Stimulated activated CD8-positive, alpha-beta memory T cell treated with anti-CD3 and anti-CD28 coated beads, Interleukin-15, amount 100 ng/mL, for 1 hour (primary cell): Measurements from ENCODE around the gene MS4A14.
"Not testable (repeated sequence)": the region's sequence is repeated elsewhere in the genome, so short reads cannot be mapped to it uniquely, and the experiment has no call there.

Source experiments
- DNase-seq: peaks from one replicate; pipeline ENCODE4 v3.0.0-alpha.2; 2020; ENCODE audit warnings: low read depth

MS4A14 gene

GRCh38 chr11:60390419-60390818 lies 5.8 kb upstream of the MS4A14 start:
- DNase-seq = no peak

DNA sequence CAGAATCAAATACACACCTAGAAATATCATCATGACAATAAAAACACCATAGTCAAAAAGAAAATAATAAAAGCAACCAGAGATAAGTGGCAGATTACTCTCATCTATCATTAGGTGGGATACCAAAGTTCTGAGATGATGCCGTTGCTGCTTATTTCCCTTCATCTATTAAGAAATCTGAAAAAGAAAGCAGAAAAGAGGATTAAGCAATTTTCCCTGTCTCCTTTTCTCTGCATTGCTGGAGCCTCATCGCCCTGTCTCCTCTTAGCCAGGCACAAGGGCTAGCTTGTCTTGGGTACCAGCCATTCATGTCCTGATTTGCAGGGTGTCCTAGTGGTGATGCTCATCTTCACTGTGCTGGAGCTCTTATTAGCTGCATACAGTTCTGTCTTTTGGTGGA lies 3.9 kb upstream of the MS4A14 start:
- no peak for DNase-seq

GRCh38 chr11:60393016-60393415 lies 3.2 kb upstream of the MS4A14 start:
- no peak for DNase-seq

GRCh38 chr11:60394666-60395380 lies 1.4 kb upstream of the MS4A14 start:
- no peak for DNase-seq

DNA sequence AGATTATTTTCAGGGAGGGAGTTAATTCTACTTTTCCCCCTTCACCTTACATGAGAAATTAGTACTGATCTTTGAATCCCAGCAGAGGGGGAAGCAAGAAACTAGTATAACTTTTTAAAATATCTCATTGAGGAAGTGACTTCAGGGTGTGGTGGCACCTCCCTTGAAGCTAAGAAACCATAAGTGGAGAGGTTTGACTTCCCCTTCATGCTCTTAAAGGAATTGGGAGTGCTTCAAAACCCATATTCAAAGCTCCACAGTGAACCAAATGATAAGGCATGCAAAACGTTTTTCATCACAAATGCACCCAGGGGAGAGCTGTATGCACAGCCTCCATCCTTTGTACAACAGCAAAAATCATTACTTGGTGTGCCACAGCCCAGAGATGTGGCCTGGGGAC lies 540 bp downstream of the MS4A14 start:
- no peak for DNase-seq

DNA sequence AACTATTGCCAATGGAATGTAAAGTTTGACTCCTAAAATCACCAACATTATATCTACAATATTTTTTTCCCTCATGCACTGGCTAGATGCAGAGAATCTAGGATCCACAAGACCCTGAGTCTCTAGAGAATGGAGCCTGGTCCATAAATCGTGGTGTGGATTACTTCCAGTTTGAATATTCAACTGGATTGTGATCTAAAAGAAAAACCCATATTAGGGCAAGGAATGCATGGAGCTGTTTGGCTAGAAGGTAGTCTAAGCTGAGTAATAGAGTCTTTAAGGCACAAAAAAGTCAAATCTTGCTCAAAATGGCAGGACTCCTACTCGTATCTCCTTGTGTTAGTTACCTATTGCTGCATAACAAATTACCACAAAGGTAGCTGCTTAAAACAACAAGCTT lies 23.8 kb downstream of the MS4A14 start:
- DNase-seq = no peak

DNA sequence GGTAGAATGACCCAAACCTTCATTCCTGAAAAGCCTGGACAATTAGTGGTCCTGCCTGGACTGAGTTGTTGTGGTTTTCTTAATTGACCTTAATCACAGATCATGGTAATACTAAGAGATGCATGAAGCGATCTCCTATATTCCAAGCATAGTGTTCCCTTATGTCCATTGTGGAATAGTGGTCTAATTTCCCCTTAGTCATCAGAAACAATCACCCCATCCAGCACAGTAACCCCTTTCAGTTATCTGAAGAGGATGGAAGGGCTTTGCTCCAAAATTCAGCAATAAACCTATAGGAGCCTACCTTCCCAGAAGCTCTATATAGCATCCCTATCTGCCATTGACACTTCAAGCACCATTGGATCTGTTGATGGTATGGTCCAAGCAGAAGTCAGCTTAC lies 26.4 kb downstream of the MS4A14 start:
- no peak for DNase-seq

DNA sequence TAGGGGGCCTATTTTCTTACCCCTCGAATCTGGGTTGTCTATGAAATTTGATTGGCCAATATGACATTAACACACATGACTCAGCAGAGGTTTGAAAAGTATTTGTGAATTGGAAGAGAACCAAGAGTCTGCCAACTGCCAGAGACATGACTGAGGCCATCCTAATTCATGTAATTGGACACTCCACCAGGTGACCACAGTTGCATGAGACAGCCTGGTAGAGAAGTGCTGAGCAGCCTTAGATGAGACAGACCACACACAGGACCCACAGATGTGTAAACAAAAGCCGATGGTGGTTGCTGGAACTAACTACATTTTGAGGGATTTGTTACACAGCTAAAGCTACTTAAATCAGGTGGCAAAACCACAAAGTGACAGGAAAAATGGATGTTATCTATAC lies 32.3 kb downstream of the MS4A14 start:
- DNase-seq = no peak

DNA sequence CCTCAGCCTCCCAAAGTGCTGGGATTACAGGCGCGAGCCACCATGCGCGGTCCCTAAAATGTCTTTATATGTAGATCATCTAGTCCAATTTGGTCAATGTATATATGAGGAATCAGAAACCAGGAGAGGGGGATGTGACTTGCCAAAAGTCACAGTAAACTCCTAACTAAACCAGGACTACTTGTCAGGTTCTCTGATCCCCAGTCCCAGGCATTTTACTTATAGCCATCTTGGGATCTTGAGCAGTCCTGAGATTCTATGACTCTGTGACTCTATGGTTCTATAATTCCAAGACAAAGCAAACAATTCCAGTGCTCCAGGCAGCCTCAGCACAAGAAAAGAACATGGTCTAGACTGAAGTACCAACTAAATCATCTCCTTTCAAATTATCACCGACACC lies 33.0 kb downstream of the MS4A14 start, which contains the start of gene MS4A5:
Gene MS4A5 (plus strand): TSS at position 301 of the 400 bp plus-strand sequence. CDS start 103 bp downstream, outside the sequence.
- no peak for DNase-seq

DNA sequence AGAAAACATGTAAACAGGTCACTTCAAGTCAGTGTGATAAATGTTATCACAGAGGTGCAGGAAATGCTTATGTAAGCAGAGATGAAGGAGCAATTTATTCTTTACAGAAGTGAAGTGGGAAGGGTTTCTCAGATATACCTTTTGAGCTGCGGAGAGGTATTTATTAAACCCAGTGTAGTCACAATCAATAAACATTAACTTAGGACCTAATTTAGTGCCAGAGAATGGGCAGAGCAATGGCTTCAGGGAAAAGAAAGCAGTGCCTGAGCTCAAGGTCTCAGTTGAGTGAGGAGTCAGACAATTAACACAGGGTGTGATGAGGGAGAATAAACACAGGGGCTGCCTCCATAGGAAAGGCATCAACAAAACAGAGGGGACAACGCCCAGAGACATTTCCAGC lies 35.0 kb downstream of the MS4A14 start:
- no peak for DNase-seq

DNA sequence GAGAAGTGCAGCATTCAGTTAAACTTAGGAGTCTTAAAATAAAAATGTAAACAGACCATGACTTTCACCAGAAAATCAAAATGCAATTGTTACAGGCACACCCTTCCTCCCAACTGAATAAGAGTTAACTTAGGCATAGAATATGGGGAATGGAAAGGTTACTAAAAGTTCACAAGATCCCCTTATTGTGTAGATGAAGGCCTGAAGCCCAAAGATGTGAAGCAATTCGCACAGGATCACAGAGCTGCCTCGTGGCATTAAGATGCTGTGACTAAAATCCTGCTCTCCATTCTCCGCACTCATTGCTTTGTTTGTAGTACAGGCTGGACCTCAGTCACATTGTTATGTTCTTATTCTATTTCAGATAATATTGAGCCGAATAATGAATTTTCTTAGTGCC lies 37.1 kb downstream of the MS4A14 start:
- no peak for DNase-seq

GRCh38 chr11:60447070-60447469 lies 50.8 kb downstream of the MS4A14 start:
- no peak for DNase-seq

- no peak for DNase-seq
Observed at GRCh38 chr11:60447846-60448245, 51.6 kb downstream of the MS4A14 start.

DNA sequence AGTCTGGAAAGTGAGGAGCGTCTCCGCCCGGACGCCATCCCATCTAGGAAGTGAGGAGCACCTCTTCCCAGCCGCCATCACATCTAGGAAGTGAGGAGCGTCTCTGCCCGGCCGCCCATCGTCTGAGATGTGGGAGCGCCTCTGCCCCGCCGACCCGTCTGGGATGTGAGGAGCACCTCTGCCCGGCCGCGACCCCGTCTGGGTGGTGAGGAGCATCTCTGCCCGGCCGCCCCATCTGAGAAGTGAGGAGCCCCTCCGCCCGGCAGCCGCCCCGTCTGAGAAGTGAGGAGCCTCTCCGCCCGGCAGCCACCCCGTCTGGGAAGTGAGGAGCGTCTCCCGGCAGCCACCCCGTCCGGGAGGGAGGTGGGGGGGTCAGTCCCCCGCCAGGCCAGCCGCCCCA lies 54.9 kb downstream of the MS4A14 start:
- DNase-seq = not testable (repeated sequence)

DNA sequence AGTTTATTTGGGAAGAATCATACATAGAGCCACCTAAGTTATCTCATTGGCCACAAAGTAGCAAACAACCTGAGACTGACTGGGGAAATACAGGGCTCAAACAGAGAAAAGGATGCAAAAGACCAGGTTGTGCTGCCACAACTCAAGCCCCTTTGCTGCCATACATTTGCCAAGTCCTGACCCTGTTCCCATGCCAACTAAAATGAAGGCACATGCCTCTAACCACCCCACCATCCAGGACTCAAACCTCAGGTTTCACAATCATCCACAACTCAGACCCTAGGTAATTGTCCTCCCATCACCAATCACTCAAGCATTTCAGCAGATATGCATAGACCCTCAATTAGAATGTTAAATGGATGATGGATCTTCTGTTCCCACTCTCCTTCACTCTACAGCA lies 58.0 kb downstream of the MS4A14 start:
- DNase-seq = no peak

DNA sequence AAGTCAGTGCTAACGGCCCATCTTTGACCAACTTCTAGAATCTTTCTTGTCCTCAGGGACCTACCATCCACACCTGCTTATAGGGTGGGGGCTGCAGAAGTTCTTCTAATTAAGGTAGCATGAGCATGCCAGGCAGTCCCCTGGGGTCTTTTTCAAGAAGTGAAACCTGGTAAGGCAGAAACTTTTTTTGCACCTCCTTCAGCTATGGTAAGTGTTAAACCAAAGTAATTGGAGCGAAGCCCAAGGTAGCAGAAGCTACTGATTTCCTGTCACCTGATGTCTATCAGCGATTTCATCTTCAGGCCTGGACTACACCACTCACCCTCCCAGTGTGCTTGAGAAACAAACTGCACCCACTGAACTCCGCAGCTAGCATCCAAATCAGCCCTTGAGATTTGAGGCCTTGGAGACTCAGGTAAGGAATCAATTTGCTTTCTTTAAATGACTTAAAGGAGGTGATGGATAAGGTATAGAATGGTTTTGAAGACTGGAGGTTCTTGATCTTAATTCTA lies 59.3 kb downstream of the MS4A14 start, which contains the start of gene MS4A1:
Gene MS4A1 (plus strand): TSS at position 317 of the 512 bp plus-strand sequence. CDS start 6,528 bp downstream, outside the sequence.
- DNase-seq = no peak

- no peak for DNase-seq
Observed at GRCh38 chr11:60457576-60457975, 61.3 kb downstream of the MS4A14 start.

DNA sequence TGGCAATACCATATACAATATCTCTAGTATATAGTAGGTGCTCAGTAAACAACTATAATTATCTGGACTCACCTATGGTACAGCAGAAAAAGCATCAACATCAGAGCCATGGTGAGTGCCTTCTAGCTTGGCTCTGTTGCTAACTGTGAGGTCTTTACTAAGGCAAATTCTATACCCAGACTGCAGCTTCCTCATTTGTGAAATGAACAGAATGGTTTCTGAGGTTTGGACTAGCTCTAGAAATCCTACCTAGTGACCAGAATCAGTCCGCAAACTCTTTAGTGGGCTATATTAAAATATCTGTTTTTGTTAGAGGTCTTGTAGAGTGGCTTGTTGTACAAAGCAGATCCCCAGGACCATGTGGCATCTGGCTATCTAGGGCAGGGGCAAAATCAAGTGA lies 63.1 kb downstream of the MS4A14 start:
- DNase-seq = no peak
